Gastrocnemius medialis (tissue), 4 donors: ENCODE results near the gene SHOC1.

Source experiments
- CTCF ChIP-seq, 5 experiments: fragments of 450-650 bp in 3 of 5; fragments of 200-600 bp in 2 of 5; sonication (generic) in 2 of 5; IDR thresholded peaks in 4 of 5; conservative IDR thresholded peaks in 1 of 5; 1 replicate in 4 of 5; 2 replicates in 1 of 5; pipeline ENCODE4 v1.5.1; 2016 to 2019; ENCODE audit warnings: antibody characterized with exemption in 5 of 5, mild to moderate bottlenecking in 3 of 5, moderate library complexity in 3 of 5
- POLR2A ChIP-seq, 2 donors: fragments of 450-650 bp; IDR thresholded peaks; one replicate each; pipeline ENCODE4 v1.6.1; 2017; ENCODE audit warnings: antibody characterized with exemption in 2 of 2, mild to moderate bottlenecking in 2 of 2, moderate library complexity in 2 of 2

DNA sequence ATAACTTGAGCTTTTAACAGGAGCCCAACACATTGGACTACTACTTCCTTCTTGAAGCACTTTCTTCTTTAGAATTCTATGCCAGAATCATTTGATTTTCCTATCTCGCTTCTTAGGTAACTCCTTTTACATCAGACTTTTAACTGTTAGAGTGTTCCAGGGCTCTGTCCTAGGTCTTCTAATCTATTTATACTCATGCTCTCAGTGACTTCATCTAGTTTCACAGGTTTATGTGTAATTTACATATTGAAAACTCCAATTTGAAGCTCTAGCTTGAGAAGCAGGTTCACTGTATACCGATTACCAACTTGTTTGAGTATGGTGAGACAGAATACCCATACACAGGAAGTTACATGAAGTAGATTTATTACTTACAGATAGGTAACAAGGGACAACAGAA lies 11.3 kb downstream of the SHOC1 start:
- TF ChIP-seq CTCF (IDR thresholded peaks at IDR 0.05 in 4 of 5, conservative IDR thresholded peaks at IDR 0.05 in 1 of 5) (no peak), POLR2A (IDR thresholded peaks at IDR 0.05) (no peak)
